Measurements from ENCODE around the gene CDH12. TPM values are rescaled to one million over a fixed set of nuclear protein-coding genes. Genes with fewer than 3 reads are reported as not detected.
"Not testable (repeated sequence)": the region's sequence is repeated elsewhere in the genome, so short reads cannot be mapped to it uniquely, and the experiment has no call there.

CDH12 gene
- polyA plus RNA-seq, 2 donors, result 0.01 TPM; not detected in 1

GRCh38 chr5:22226423-22226822, 626.7 kb downstream of the CDH12 start:
- WGBS, 2 donors, result 74 to 83% methylated on average over 2 of the region's 2 CpGs
- H3K4me1 ChIP-seq (ENCODE audit: control insufficient read depth in 2 of 2, insufficient read depth in 2 of 2, low read length in 1 of 2), result no peaks in the 10 kb centered on the region
- no peaks in the 10 kb centered on the region for H3K9me3 ChIP-seq (ENCODE audit: control insufficient read depth in 2 of 2, insufficient read depth in 1 of 2, low read depth in 1 of 2, low read length in 1 of 2)
- no peaks in the 10 kb centered on the region for H3K27me3 ChIP-seq (ENCODE audit: control insufficient read depth in 1 of 2, insufficient read depth in 2 of 2, low read length in 2 of 2)
- H3K4me3 ChIP-seq (ENCODE audit: low read depth in 1 of 2, low read length in 2 of 2), result no peak overlapping the region
- no peak overlapping the region for H3K27ac ChIP-seq (ENCODE audit: low read depth in 2 of 2, low read length in 1 of 2)
- no peaks in the 10 kb centered on the region for H3K36me3 ChIP-seq (ENCODE audit: control insufficient read depth in 2 of 2, insufficient read depth in 2 of 2, low read length in 1 of 2)

- Histone ChIP-seq H3K4me3 (ENCODE audit: low read depth in 1 of 2, low read length in 2 of 2) (no peak overlapping the region), H3K36me3 (ENCODE audit: control insufficient read depth in 2 of 2, insufficient read depth in 2 of 2, low read length in 1 of 2) (no peaks in the 10 kb centered on the region), H3K27ac (ENCODE audit: low read depth in 2 of 2, low read length in 1 of 2) (no peak overlapping the region), H3K27me3 (ENCODE audit: control insufficient read depth in 1 of 2, insufficient read depth in 2 of 2, low read length in 2 of 2) (no peaks in the 10 kb centered on the region), H3K4me1 (ENCODE audit: control insufficient read depth in 2 of 2, insufficient read depth in 2 of 2, low read length in 1 of 2) (no peaks in the 10 kb centered on the region), H3K9me3 (ENCODE audit: control insufficient read depth in 2 of 2, insufficient read depth in 1 of 2, low read depth in 1 of 2, low read length in 1 of 2) (no peaks in the 10 kb centered on the region)
- WGBS, 2 donors, result 82 to 85% methylated on average over 3 of the region's 3 CpGs
These were observed 630.1 kb downstream of the CDH12 start for GRCh38 chr5:22223079-22223478.

GRCh38 chr5:22213703-22214495, 639.2 kb downstream of the CDH12 start:
- 49 to 54% methylated on average over 8 to 9 of the region's 11 CpGs for whole genome bisulfite sequencing, 2 donors

GRCh38 chr5:22212254-22212991, 640.7 kb downstream of the CDH12 start:
- not testable (repeated sequence) for H3K9me3 ChIP-seq (ENCODE audit: control insufficient read depth in 2 of 2, insufficient read depth in 1 of 2, low read depth in 1 of 2, low read length in 1 of 2); H3K27me3 ChIP-seq (ENCODE audit: control insufficient read depth in 1 of 2, insufficient read depth in 2 of 2, low read length in 2 of 2); H3K27ac ChIP-seq (ENCODE audit: low read depth in 2 of 2, low read length in 1 of 2); H3K36me3 ChIP-seq (ENCODE audit: control insufficient read depth in 2 of 2, insufficient read depth in 2 of 2, low read length in 1 of 2); H3K4me3 ChIP-seq (ENCODE audit: low read depth in 1 of 2, low read length in 2 of 2); H3K4me1 ChIP-seq (ENCODE audit: control insufficient read depth in 2 of 2, insufficient read depth in 2 of 2, low read length in 1 of 2)
- 11 to 14% methylated on average over 16 to 20 of the region's 22 CpGs for WGBS, 2 donors

More at GRCh38 chr5:22213703-22214495, 639.2 kb downstream of the CDH12 start:
- H3K4me1 ChIP-seq (ENCODE audit: control insufficient read depth in 2 of 2, insufficient read depth in 2 of 2, low read length in 1 of 2); H3K27ac ChIP-seq (ENCODE audit: low read depth in 2 of 2, low read length in 1 of 2); H3K36me3 ChIP-seq (ENCODE audit: control insufficient read depth in 2 of 2, insufficient read depth in 2 of 2, low read length in 1 of 2); H3K4me3 ChIP-seq (ENCODE audit: low read depth in 1 of 2, low read length in 2 of 2); H3K27me3 ChIP-seq (ENCODE audit: control insufficient read depth in 1 of 2, insufficient read depth in 2 of 2, low read length in 2 of 2); H3K9me3 ChIP-seq (ENCODE audit: control insufficient read depth in 2 of 2, insufficient read depth in 1 of 2, low read depth in 1 of 2, low read length in 1 of 2): not testable (repeated sequence)

- WGBS, 2 donors, result 79 to 80% methylated on average over 2 of the region's 2 CpGs
- H3K27ac ChIP-seq (ENCODE audit: low read depth in 2 of 2, low read length in 1 of 2); H3K4me1 ChIP-seq (ENCODE audit: control insufficient read depth in 2 of 2, insufficient read depth in 2 of 2, low read length in 1 of 2); H3K9me3 ChIP-seq (ENCODE audit: control insufficient read depth in 2 of 2, insufficient read depth in 1 of 2, low read depth in 1 of 2, low read length in 1 of 2); H3K27me3 ChIP-seq (ENCODE audit: control insufficient read depth in 1 of 2, insufficient read depth in 2 of 2, low read length in 2 of 2); H3K36me3 ChIP-seq (ENCODE audit: control insufficient read depth in 2 of 2, insufficient read depth in 2 of 2, low read length in 1 of 2); H3K4me3 ChIP-seq (ENCODE audit: low read depth in 1 of 2, low read length in 2 of 2): not testable (repeated sequence)
These were observed 644.7 kb downstream of the CDH12 start for GRCh38 chr5:22208463-22208862.

- not testable (repeated sequence) for H3K36me3 ChIP-seq (ENCODE audit: control insufficient read depth in 2 of 2, insufficient read depth in 2 of 2, low read length in 1 of 2); H3K9me3 ChIP-seq (ENCODE audit: control insufficient read depth in 2 of 2, insufficient read depth in 1 of 2, low read depth in 1 of 2, low read length in 1 of 2); H3K27ac ChIP-seq (ENCODE audit: low read depth in 2 of 2, low read length in 1 of 2); H3K4me3 ChIP-seq (ENCODE audit: low read depth in 1 of 2, low read length in 2 of 2); H3K27me3 ChIP-seq (ENCODE audit: control insufficient read depth in 1 of 2, insufficient read depth in 2 of 2, low read length in 2 of 2); H3K4me1 ChIP-seq (ENCODE audit: control insufficient read depth in 2 of 2, insufficient read depth in 2 of 2, low read length in 1 of 2)
- 79 to 87% methylated on average over 2 of the region's 2 CpGs for WGBS, 2 donors
These were observed 664.5 kb downstream of the CDH12 start for GRCh38 chr5:22188651-22189050.

GRCh38 chr5:22187632-22188228, 665.4 kb downstream of the CDH12 start:
- H3K27ac ChIP-seq (ENCODE audit: low read depth in 2 of 2, low read length in 1 of 2); H3K9me3 ChIP-seq (ENCODE audit: control insufficient read depth in 2 of 2, insufficient read depth in 1 of 2, low read depth in 1 of 2, low read length in 1 of 2); H3K4me1 ChIP-seq (ENCODE audit: control insufficient read depth in 2 of 2, insufficient read depth in 2 of 2, low read length in 1 of 2); H3K4me3 ChIP-seq (ENCODE audit: low read depth in 1 of 2, low read length in 2 of 2); H3K27me3 ChIP-seq (ENCODE audit: control insufficient read depth in 1 of 2, insufficient read depth in 2 of 2, low read length in 2 of 2); H3K36me3 ChIP-seq (ENCODE audit: control insufficient read depth in 2 of 2, insufficient read depth in 2 of 2, low read length in 1 of 2): not testable (repeated sequence)
- WGBS, 2 donors, result 73 to 76% methylated on average over 3 to 4 of the region's 4 CpGs

- not testable (repeated sequence) for H3K4me3 ChIP-seq (ENCODE audit: low read depth in 1 of 2, low read length in 2 of 2); H3K9me3 ChIP-seq (ENCODE audit: control insufficient read depth in 2 of 2, insufficient read depth in 1 of 2, low read depth in 1 of 2, low read length in 1 of 2); H3K27ac ChIP-seq (ENCODE audit: low read depth in 2 of 2, low read length in 1 of 2); H3K36me3 ChIP-seq (ENCODE audit: control insufficient read depth in 2 of 2, insufficient read depth in 2 of 2, low read length in 1 of 2); H3K4me1 ChIP-seq (ENCODE audit: control insufficient read depth in 2 of 2, insufficient read depth in 2 of 2, low read length in 1 of 2); H3K27me3 ChIP-seq (ENCODE audit: control insufficient read depth in 1 of 2, insufficient read depth in 2 of 2, low read length in 2 of 2)
- WGBS, 2 donors, result 65 to 83% methylated on average over 1 to 2 of the region's 2 CpGs
These were observed 683.9 kb downstream of the CDH12 start for GRCh38 chr5:22169226-22169625.

GRCh38 chr5:22168704-22169103, 684.4 kb downstream of the CDH12 start:
- no CpG with 5 or more reads among the region's 2 CpGs for WGBS, 2 donors
- H3K36me3 ChIP-seq (ENCODE audit: control insufficient read depth in 2 of 2, insufficient read depth in 2 of 2, low read length in 1 of 2); H3K4me1 ChIP-seq (ENCODE audit: control insufficient read depth in 2 of 2, insufficient read depth in 2 of 2, low read length in 1 of 2); H3K27me3 ChIP-seq (ENCODE audit: control insufficient read depth in 1 of 2, insufficient read depth in 2 of 2, low read length in 2 of 2); H3K27ac ChIP-seq (ENCODE audit: low read depth in 2 of 2, low read length in 1 of 2); H3K9me3 ChIP-seq (ENCODE audit: control insufficient read depth in 2 of 2, insufficient read depth in 1 of 2, low read depth in 1 of 2, low read length in 1 of 2); H3K4me3 ChIP-seq (ENCODE audit: low read depth in 1 of 2, low read length in 2 of 2): not testable (repeated sequence)

Data from esophagus (tissue), 2 donors.